Activated naive CD4-positive, alpha-beta T cell treated with anti-CD3 and anti-CD28 coated beads, Interleukin-2, amount 50 U/mL, for 16 hours (primary cell): ENCODE measurements around the gene CMTM4.
"Not testable (repeated sequence)": the region's sequence is repeated elsewhere in the genome, so short reads cannot be mapped to it uniquely, and the experiment has no call there.

Source experiments
- DNase-seq: peaks from one replicate; pipeline ENCODE4 v3.0.0-alpha.2; 2020

CMTM4 gene

DNA sequence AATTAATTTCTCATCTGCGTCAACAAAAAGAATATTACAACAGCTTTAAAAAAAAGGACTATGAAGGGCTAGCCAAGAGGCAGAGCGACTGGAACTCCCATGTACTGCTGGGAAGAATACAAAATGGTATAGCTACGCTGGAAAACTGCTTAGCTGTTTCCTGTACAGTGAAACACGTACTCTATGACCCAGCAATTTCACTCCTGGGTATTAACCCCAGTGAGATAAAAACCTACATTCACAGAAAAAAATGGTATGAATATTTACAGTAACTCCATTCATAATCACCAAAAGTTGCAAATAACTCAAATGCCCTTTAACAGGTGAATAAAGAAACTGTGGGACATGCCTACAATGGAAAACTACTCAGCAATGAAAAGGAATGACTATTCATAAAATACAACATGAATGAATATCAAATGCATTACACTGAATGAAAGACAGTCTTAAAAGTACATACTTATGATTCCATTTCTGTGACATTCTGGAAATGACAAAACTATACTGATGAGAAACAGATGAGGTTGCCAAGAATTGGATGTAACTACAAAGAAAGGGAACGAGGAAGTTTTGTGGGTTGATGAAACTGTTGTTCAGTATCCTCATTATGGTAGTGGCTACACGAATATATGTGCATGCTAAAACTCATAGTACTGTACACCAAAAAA is 27.6 kb downstream of the CMTM4 start:
- DNase-seq: no peak

DNA sequence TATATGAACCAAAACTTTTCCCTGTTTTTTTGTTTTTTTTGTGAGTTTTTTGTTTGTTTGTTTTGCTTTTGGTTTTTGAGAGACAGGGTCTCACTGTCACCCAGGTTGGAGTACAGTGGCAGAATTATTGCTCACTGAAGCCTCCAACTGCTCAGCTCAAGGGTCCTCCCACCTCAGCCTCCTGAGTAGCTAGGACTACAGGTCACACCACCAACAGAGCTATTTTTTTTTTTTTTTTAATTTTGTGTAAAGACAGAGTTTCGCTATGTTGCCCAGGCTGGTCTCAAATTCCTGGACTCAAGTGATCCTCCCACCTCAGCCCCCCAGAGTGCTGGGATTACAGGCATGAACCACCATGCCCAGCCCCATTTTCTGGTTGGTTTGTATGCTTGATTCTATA is 28.6 kb downstream of the CMTM4 start:
- no peak for DNase-seq

DNA sequence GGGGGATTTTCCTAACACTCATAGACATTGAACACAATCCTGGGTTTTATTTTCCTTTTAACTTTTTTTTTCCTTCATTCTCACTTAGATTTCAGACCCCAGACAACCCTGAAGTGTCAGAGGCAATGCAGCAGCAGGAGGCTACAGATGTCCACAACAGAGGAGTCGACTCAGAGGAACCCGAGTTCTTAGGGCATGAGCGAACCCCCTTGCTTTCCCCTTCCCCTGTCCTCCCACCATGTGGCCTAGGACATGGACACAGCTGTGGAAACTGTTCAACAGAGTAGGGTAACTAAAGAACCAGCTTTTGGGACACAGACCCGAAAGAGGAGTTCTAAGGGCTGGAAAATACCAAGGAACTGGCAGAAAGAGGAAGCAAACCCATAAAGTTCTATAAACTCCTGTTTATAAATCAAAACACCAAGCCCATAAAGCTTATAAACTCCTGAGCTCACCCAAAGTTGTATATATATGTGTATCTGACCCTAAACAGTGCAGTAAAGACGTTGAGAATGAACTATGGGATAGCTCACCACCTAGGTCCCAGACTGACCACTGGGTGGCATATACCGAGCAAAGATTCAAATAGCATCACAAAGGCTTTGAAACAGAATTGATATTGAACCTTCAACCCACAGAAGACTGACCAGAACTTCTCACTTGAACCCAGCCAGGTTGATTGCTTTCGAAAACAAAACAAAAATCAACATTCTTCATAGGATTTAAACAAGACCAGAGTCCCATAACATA is 33.9 kb downstream of the CMTM4 start:
- no peak for DNase-seq

DNA sequence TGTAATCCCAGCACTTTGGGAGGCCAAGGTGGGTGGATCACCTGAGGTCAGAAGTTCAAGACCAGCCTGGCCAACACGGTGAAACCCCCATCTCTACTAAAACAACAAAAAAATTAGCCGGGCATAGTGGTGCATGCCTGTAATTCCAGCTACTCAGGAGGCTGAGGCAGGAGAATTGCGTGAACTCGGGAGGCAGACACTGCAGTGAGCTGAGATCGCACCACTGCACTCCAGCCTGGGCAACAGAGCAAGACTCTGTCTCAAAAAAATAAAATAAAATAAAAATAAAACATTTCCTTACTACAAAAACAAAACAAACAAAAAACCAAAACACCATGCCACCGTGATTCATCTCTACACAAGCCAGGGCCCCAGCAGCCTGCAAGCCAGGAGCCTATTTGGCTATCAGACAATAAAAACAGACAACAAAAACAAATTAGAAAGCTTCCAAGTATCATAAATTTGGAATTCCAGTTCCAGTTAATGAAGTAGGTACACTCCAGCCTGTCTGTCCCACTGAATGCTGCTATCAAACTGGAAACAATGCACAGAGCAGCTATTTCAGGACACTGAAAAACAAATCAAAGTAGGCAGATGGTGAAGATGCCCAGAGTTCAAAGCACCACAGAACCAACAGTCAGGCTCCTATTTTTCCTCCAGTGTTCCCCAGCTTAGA is 34.7 kb downstream of the CMTM4 start:
- not testable (repeated sequence) for DNase-seq

DNA sequence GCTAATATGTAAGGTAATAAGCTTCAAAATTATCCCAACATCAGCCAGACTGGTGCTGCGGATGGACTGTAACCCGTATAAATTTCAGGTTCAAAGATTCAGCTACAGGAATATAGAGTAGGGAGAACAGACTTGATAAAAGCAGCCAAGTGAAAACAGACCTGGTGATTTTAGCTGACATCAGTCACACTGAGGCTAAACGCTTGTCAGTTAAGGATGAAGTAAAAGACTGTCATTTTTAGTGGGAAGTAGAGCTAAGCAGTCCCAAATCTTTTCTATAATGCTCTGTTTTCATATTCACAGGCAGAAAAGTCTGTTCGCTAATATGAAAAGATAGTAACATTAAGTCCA is 35.4 kb downstream of the CMTM4 start:
- DNase-seq: no peak

DNA sequence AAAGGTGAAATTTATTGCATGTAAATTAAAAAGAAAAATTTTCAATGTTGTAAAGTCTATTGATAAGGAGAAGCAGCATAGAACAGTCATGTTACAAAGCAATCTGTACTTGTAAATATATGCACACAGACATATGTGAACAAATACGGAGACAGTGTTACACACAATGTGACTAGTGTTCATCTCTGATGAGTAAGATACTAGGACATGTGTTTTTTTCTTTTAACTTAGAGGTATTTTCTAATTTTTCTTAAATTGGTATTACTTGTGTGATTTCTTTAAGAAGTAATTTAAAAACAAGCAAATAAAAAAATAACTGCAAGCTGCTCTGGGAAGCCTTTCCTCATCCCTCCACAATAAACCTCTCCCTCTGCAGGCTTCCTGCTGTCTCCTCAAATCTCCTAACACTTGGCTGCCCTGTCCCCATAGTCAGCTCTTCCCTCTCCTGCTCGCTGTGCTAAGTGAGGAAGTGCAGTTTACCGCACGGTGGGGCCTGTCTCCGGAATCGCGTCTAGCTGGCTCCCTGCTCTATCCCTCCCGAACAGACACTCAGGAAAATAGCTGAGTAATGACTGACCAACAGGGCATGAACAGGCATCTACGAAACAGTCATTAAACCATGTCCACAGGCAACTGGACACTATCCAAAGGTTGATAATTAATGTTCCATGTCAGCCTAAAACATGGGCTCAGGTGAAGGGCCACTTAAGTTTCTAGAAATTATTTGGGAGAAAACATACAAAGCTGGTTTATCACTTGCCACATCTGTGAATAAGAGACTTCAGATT is 35.9 kb downstream of the CMTM4 start:
- DNase-seq: no peak

DNA sequence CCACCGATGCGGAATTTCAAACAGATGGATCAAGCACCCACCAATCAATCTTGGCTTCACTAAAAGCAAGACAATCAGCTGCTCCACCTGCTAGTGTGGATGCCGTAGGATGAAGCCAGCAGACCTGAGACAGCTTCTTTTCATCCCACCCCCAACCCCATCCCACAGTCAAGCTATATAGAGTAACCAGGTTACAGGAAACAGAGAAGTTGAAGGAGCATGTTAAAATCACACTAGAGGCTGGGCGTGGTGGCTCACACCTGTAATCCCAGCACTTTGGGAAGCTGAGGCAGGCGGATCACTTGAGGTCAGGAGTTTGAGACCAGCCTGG is 37.7 kb downstream of the CMTM4 start:
- no peak for DNase-seq

DNA sequence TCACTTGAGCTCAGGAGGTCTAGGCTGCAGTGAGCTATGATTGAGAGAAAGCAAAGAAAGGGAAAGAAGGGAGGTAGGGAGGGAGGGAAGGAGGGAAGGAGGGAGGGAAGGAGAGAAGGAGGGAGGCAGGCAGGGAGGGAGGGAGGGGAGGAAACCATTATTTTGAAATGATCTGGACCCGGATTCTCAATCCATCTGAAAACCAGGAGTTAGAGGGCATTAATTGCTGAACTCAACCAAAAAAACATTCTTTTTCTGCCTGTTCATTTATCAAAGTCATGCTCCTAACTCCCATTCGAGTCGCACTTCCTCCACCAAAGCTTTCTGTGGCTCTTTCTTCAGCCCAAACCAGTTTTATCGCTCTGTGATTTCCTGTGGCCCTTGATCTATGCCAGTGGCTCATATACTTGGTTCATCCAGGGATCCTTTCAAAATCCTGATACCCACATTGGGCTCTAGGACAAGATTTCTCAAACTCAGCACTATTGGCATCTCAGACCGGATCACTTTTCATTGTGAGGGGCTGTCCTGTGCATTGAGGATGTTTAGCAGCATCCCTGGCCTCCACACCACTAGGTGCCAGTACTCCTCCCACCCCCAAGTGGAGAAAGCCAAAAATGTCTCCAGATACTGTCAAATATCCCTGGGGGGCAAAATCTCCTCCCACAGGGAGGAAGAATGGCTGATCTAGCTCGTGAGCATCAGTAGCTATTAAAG is 38.2 kb downstream of the CMTM4 start:
- no peak for DNase-seq

DNA sequence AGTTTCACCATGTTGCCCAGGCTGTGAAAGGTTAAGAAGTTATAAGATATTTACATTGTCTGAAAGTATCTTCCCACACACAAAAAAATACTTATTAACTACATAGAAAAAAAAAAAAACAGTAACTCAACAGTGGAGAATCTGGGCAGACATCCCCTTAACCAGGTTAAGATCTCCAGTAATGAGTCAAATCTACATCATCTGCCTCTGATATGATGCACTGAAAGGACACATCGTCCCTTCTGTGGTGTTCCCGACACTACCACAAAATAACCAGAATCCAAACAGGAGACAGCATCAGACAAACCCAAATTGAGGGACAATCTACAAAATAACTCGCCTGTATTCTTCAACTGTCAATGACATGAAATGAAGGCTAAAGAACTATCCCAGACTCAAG is 40.0 kb downstream of the CMTM4 start:
- DNase-seq: no peak

DNA sequence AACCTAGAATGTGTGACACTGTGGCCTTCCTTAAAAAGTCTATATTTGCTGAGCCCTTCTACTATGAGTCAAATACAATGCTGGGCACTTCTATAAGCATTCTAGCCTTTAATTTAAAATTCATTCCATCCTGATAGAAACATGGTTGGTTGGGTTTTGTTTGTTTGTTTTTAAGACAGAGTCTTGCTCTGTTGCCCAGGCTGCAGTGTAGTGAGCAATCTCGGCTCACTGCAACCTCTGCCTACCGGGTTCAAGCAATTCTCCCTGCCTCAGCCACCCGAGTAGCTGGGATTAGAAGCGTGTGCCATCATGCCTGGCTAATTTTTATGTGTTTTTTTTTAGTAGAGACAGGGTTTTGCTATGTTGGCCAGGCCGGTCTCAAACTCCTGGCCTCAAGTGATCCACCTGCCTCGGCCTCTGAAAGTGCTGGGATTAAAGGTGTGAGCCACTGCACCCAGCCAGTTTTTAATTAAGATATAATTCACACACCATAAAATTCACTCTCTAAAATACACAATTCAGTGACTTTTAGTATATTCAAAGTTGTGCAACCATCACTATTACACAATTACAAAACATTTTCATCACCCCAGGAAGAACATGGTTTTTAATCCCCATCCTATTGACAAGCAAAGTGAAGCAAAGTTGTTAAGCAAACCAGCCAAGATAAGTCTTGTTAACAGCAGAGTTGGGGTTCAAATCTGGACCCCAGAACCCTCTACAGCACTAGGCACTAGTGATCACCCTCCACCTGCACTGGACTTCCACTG is 42.8 kb downstream of the CMTM4 start:
- DNase-seq: no peak

DNA sequence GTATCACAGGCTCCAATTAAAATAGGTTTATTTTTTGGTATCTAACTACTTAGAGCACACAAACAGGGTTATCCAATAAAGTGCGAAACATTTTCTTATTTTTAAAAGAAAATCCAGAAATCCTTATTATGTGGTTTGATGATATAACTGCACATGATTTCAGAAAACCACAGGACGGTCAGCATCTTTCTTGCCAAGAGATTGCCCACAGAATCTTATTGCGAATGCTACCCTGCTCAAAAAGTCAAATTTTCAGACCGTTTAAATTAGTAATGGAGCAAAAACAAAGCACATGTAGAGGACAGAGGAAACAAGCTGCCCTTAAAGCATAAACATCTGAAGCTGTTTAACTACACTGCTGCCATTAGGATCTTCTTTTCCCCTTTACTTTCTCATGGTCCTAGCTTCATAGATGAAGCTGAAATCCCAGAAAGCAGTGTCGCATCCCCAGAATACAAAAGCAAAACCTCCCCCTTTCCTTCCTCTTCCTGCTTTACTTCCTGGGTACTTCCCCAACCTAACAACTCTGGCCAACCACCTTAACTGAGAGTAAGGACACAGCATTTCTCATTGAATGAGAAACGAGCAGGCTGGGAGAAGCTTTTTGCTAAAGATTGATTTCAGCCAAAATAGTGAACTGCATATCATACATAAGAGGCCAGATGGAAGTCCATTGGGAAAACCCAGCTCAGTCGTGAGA is 43.7 kb downstream of the CMTM4 start:
- DNase-seq: no peak

DNA sequence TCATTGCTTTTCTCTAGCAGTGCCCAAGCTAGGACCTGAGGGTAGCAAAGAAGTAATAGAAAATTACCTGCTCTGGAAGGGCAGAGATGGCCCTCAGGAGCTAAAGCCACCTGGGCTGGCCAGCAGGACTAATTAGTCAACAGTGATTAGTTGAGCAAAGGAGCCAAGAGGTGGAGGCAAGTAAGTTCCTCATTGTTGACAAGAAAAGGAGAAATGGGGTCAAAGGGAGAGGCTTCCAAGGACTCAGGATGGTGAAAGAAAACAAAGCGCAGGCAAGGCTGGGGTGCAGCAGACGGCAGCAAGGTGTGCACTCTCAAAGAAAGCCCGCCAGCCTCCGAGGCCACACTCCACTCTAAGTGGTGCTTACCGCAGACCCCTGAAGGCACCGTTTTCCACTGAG is 44.6 kb downstream of the CMTM4 start:
- no peak for DNase-seq

DNA sequence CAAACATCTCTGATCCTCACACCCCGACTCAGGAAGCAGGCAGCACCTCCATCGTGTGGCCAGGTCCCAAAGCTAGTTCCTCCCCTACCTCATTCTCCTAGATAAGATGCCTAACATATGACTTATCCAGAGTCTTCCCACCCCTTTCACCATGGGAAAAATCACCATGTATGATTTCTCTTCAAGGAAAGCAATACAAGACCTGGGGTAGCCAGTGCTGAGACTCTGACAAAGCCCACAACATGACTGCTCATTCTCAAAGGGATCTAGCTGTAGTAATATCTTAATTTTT is 45.1 kb downstream of the CMTM4 start:
- no peak for DNase-seq

DNA sequence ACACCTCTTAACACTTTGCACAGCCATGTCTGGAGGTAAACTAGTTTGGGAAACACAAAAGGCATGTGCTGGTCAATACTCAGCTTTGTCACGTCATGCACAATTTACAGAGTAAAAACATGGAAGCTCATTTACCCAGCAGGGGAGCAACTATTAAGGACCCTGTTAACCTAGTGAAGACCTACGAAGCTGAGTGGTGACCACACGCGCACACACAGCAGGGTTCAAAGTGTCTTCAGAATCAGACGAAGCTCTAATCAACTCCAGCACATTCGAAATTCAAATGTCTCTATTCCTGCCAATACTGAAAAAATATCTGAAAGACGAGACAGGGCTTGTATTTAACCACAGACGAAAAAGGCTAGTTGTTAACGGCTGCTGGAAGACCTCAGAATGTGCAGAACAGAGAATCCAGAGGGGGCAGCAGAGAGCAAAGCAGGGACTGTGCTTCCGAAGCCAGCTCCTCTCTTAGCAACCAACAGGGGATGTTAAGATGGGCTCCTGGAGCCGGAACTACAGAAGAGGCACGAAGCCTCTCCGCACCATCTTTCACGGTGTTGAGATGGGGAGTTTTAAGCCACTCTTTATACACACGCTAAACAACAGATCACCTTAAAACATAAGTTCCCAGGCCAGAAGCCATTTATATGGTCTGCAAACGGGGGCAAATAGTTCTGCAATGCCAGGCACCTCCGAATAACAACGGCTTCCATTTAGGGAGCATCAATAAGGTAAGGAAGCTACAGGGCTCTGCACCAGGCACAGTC is 45.7 kb downstream of the CMTM4 start:
- DNase-seq: peak; percentile 79

DNA sequence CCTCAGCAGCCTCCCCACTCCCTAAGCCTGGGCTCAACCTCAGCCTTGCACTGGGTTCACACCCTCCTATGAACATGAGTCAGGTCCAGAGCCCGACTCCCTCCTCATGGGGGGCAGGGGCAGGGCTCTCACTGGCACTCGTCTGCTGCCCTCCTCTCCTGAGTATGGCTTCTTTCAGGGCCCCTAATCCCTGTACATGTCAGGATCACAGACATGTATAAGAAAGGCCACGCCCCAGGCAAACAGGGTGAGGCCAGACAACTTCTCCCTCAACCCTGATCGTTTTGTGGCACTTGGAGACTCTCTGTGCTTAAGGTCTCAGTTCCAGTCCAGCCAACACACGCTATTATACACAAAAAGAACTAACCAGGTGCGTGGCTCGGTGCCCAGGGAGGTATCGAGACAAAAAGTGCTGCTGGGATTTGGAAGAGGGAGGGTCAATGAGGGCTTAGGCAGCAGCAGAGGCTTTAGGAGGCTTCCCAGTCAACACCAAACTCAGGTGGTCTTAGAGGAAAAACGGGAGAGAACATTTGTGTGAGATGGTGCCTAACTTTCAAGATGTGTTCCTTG is 46.8 kb downstream of the CMTM4 start:
- DNase-seq: no peak

DNA sequence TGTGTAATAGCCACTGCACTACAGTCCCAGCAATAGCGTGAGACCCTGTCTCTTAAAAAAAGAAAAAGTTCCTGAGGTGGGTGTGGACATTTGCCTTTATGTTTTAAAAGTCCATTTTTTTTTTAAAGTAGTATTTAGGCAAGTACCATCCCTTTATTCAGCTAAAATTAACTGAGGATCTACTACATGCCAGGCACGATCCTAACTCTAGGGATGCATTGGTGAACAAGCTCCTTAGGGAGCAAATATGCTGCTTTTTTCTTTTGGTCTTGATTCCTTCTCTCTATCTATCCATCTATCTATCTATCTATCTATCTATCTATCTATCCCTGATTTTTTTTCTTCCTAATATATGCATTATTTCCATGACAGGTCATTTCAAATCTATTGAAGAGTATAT is 47.4 kb downstream of the CMTM4 start:
- no peak for DNase-seq

DNA sequence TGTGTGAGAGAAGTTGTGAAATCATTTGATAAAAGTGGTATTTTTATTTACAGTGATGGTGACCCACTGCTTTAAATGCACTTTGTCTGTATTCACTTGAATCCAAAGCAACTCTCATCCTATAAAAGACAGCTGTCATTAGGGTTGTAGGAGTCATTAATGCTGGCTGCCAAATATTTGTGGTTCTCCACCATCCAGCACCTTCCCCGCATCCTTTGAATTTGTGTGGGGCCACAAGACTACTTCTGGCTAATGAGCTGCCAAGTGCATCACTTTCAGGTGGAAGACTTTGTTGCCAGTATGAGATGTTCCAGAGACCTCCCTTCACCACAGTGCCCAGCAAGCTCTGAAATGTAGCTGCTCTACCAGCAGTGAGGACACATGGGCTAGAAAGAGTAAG is 48.7 kb downstream of the CMTM4 start:
- no peak for DNase-seq

DNA sequence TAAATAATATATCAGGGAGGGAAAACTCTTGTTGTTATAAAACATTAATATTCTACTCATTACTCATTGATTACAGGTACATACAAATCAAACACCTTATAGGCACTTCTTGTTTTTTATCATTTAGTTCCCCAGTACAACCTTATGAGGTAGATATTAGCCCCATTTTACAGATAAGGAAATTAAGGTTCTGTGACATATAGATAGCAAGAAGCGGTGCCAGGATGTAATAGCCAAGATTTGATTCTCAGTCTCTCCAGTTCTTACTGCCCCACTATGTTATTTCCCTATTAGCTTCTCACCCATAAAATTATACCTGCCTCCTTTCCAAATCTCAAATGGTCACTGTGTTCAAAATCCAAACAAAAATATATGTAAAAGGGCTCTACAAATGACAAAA is 55.2 kb downstream of the CMTM4 start:
- DNase-seq: no peak

DNA sequence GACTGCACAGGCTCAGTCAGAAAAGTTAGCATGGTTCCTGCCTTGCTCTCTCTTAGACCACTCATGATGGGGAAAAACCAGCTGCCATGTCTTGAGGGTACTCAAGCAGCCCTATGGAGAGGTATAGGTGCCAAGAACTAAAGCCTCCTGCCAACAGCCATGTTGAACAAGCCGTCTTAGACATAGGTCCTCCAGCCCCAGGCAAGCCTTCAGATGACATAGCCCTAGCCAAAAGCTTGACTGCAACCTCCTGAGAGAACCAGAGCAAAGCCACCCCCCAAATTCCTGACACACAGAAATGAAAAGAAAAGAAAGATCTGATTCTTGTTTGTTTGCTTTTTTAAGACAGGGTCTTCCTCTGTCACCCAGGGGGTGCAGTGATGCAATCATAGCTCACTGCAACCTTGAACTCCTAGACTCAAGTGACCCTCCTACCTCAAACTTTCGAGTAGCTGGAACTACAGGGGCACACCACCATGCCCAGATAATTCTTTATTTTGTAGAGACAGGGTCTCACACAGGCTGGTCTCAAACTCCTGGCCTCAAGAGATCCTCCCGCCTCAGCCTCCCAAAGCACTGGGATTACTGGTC is 55.7 kb downstream of the CMTM4 start:
- no peak for DNase-seq
